Colonic mucosa (tissue), 4 donors: ENCODE results near the gene SCUBE1. TPM values are rescaled to one million over a fixed set of nuclear protein-coding genes. Genes with fewer than 3 reads are reported as not detected.

Experiments
- DNase-seq: peaks from one replicate; pipeline ENCODE4 v3.0.0-alpha.2; 2020
- H3K27ac ChIP-seq: fragments of 200-600 bp; one replicate; pipeline ENCODE4 v1.8.0; 2021
- H3K27me3 ChIP-seq: fragments of 200-600 bp; one replicate; pipeline ENCODE4 v1.8.0; 2021
- H3K36me3 ChIP-seq: fragments of 200-600 bp; one replicate; pipeline ENCODE4 v1.8.0; 2021
- H3K4me1 ChIP-seq: fragments of 200-600 bp; one replicate; pipeline ENCODE4 v1.8.0; 2021; ENCODE audit warnings: mild to moderate bottlenecking
- H3K4me3 ChIP-seq: fragments of 200-600 bp; one replicate; pipeline ENCODE4 v1.8.0; 2021
- H3K9ac ChIP-seq, 2 donors: one replicate each; pipeline ENCODE4 v1.7.0; 2013; ENCODE audit warnings: control low read depth in 2 of 2, low read depth in 2 of 2, low read length in 2 of 2
- H3K9me3 ChIP-seq: fragments of 200-600 bp; one replicate; pipeline ENCODE4 v1.8.0; 2021
- intact Hi-C: fragments of 100-400 bp; cut with DNase I; formaldehyde crosslinking; loops from one replicate; pipeline ENCODE4 v1.14.1; 2022
- total RNA-seq, 2 donors: library from RNA; stranded (reverse); fragmentation: NEBNext Ultra II Directional in 1 of 2; extraction: Animal tissue kit (Norgen Biotek cat#: 25700) in 1 of 2; gene quantifications; one replicate each; pipeline ENCODE4 v1.2.1, GENCODE V29; 2021
- TF ChIP-seq, protein P1 (sequence below): fragments of 200-600 bp; IDR thresholded peaks from one replicate; pipeline ENCODE4 v1.8.0; 2022; ENCODE audit warnings: antibody characterized with exemption, mild to moderate bottlenecking
- donor health status: healthy.
- donor health status: DM: no; HTN: no; CAD: no.
- donor health status: DM: no; HTN: no; CAD: no.

The SCUBE1 gene
- total RNA-seq, 2 donors from 2014 or later: 1.7 to 5.6 TPM

- no peak overlapping the region for H3K27ac ChIP-seq
- intact Hi-C loops: no loop called here
- TF ChIP-seq, protein P1, sequence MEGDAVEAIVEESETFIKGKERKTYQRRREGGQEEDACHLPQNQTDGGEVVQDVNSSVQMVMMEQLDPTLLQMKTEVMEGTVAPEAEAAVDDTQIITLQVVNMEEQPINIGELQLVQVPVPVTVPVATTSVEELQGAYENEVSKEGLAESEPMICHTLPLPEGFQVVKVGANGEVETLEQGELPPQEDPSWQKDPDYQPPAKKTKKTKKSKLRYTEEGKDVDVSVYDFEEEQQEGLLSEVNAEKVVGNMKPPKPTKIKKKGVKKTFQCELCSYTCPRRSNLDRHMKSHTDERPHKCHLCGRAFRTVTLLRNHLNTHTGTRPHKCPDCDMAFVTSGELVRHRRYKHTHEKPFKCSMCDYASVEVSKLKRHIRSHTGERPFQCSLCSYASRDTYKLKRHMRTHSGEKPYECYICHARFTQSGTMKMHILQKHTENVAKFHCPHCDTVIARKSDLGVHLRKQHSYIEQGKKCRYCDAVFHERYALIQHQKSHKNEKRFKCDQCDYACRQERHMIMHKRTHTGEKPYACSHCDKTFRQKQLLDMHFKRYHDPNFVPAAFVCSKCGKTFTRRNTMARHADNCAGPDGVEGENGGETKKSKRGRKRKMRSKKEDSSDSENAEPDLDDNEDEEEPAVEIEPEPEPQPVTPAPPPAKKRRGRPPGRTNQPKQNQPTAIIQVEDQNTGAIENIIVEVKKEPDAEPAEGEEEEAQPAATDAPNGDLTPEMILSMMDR: no peak
- no peaks in the 10 kb centered on the region for H3K36me3 ChIP-seq
- no peak overlapping the region for H3K9ac ChIP-seq
- H3K4me1 ChIP-seq: peaks cover 7% of the 10 kb centered on the region
- DNase-seq: no peak
- peak overlapping the region; percentile 9 for H3K4me3 ChIP-seq
- no peaks in the 10 kb centered on the region for H3K9me3 ChIP-seq
- H3K27me3 ChIP-seq: no peaks in the 10 kb centered on the region
These were observed 80.1 kb downstream of the SCUBE1 start for GRCh38 chr22:43262990-43263644.

DNA sequence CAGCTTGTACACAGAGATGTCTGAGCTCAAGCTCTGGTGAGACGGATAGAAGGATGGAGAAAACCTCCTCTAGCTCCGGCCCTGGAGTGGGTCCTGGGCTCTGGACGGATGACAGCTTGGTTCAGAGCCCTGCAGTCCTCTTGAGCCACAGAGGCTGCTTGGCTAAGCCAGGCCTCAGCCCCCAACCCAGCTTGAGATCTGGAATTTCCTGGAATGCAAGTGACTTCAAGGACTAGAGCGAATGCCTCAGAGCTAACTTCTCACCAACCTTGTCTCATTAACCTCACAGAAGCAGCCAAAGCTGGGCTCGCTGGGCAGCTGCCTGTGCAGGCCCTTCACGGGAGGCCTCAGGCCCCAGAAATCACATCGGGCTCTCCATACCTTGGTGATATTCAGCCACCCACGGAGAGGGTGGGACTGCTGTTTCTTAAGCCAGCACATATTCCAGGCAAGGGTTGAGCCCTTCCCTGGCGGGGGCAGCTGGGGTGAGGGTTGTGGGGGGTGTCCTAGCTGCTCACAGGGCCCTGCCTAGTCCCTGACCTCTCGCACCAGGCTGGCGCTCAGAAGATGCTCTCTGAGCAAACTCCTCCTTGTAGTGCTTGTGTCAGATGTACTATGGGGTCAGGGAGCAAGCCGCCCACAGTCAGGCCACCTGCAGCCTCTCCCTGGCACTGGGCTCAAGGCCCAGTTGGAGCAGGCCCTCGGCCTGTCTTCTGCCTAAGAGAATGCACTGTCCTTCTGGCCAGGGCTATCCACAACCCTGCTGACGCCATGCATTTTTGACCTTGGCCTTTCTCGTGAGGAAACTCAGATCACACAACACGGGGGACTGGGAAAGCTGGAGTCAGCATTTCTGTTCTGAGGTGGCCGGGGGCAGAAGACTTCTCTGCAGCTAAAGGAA is 82.6 kb downstream of the SCUBE1 start:
- no peak overlapping the region for H3K9ac ChIP-seq
- no peak overlapping the region for H3K27ac ChIP-seq
- H3K27me3 ChIP-seq: no peaks in the 10 kb centered on the region
- no peaks in the 10 kb centered on the region for H3K9me3 ChIP-seq
- no peaks in the 10 kb centered on the region for H3K36me3 ChIP-seq
- intact Hi-C loops: no loop called here
- peaks cover 7% of the 10 kb centered on the region for H3K4me1 ChIP-seq
- TF ChIP-seq, protein P1: no peak
- H3K4me3 ChIP-seq: no peak overlapping the region
- no peak for DNase-seq

DNA sequence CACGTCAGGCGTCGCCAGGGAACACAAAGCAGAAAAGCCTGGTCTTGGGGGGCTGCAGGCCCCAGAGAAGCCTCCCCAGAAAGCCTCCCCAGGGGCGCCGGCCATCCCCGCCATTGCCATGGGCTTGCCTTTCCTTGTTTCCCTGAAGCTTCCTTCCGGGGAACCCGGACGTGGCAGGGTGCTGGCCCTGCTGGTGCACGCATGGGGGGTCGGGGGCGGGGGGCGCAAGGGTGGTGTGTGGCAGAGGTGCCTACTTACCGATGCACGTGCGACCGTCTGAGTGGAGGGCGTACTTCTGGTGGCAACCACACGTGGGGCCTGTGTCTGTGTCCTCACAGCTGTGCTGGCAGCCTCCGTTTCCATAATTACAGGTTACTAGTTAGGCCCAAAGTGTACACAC is 85.2 kb downstream of the SCUBE1 start:
- Histone ChIP-seq H3K27me3 (no peaks in the 10 kb centered on the region), H3K4me3 (no peak overlapping the region), H3K36me3 (no peaks in the 10 kb centered on the region), H3K9ac (no peak overlapping the region), H3K4me1 (no peaks in the 10 kb centered on the region), H3K27ac (no peak overlapping the region), H3K9me3 (no peaks in the 10 kb centered on the region)
- no peak for DNase-seq
- TF ChIP-seq, protein P1: no peak
- intact Hi-C loops: no loop called here

- H3K4me3 ChIP-seq: no peak overlapping the region
- no peaks in the 10 kb centered on the region for H3K9me3 ChIP-seq
- DNase-seq: no peak
- H3K27me3 ChIP-seq: no peaks in the 10 kb centered on the region
- H3K9ac ChIP-seq: no peak overlapping the region
- intact Hi-C loops: no loop called here
- H3K4me1 ChIP-seq: no peaks in the 10 kb centered on the region
- H3K27ac ChIP-seq: no peak overlapping the region
- no peaks in the 10 kb centered on the region for H3K36me3 ChIP-seq
- TF ChIP-seq, protein P1: no peak
These were observed 85.6 kb downstream of the SCUBE1 start for GRCh38 chr22:43257549-43257948.

GRCh38 chr22:43256976-43257545 is 86.1 kb downstream of the SCUBE1 start:
- Histone ChIP-seq H3K27me3 (no peaks in the 10 kb centered on the region), H3K9ac (no peak overlapping the region), H3K4me1 (no peaks in the 10 kb centered on the region), H3K36me3 (no peaks in the 10 kb centered on the region), H3K4me3 (no peak overlapping the region), H3K9me3 (no peaks in the 10 kb centered on the region), H3K27ac (no peak overlapping the region)
- no peak for DNase-seq
- TF ChIP-seq, protein P1: no peak
- intact Hi-C loops: no loop called here
